ENCODE measurements around the gene C16orf96.

C16orf96 gene

GRCh38 chr16:4556112-4556511, at the start of gene C16orf96:
C16orf96 (plus strand) TSS chr16:4556340; CDS start chr16:4556490, 150 bp downstream.
- Histone ChIP-seq H3K27me3 (ENCODE audit: control insufficient read depth in 1 of 2, insufficient read depth in 2 of 2, low read length in 2 of 2) (no peaks in the 10 kb centered on the region), H3K4me1 (ENCODE audit: insufficient read depth, low read length) (no peaks in the 10 kb centered on the region), H3K4me3 (ENCODE audit: low read depth in 1 of 2, low read length in 2 of 2) (no peak within 1 kb of the TSS), H3K9ac (ENCODE audit: low read length) (no peak within 1 kb of the TSS), H3K27ac (ENCODE audit: low read depth, low read length) (no peak within 1 kb of the TSS), H3K9me3 (ENCODE audit: low read length) (no peaks in the 10 kb centered on the region), H3K36me3 (ENCODE audit: insufficient read depth, low read length) (no peaks in the 10 kb centered on the region)

GRCh38 chr16:4506450-4506849, 49.7 kb upstream of the C16orf96 start:
- Histone ChIP-seq H3K27me3 (ENCODE audit: control insufficient read depth in 1 of 2, insufficient read depth in 2 of 2, low read length in 2 of 2) (no peaks in the 10 kb centered on the region), H3K4me1 (ENCODE audit: insufficient read depth, low read length) (peaks cover 7% of the 10 kb centered on the region), H3K9ac (ENCODE audit: low read length) (no peak overlapping the region), H3K4me3 (ENCODE audit: low read depth in 1 of 2, low read length in 2 of 2) (no peak overlapping the region), H3K36me3 (ENCODE audit: insufficient read depth, low read length) (peaks cover 37% of the 10 kb centered on the region), H3K9me3 (ENCODE audit: low read length) (no peaks in the 10 kb centered on the region), H3K27ac (ENCODE audit: low read depth, low read length) (no peak overlapping the region)

- Histone ChIP-seq H3K27ac (ENCODE audit: low read depth, low read length) (no peak overlapping the region), H3K36me3 (ENCODE audit: insufficient read depth, low read length) (peaks cover 45% of the 10 kb centered on the region), H3K9me3 (ENCODE audit: low read length) (no peaks in the 10 kb centered on the region), H3K4me1 (ENCODE audit: insufficient read depth, low read length) (peaks cover 7% of the 10 kb centered on the region), H3K4me3 (ENCODE audit: low read depth in 1 of 2, low read length in 2 of 2) (no peak overlapping the region), H3K27me3 (ENCODE audit: control insufficient read depth in 1 of 2, insufficient read depth in 2 of 2, low read length in 2 of 2) (no peaks in the 10 kb centered on the region), H3K9ac (ENCODE audit: low read length) (no peak overlapping the region)
Measured at GRCh38 chr16:4507588-4508345, 48.4 kb upstream of the C16orf96 start.

DNA sequence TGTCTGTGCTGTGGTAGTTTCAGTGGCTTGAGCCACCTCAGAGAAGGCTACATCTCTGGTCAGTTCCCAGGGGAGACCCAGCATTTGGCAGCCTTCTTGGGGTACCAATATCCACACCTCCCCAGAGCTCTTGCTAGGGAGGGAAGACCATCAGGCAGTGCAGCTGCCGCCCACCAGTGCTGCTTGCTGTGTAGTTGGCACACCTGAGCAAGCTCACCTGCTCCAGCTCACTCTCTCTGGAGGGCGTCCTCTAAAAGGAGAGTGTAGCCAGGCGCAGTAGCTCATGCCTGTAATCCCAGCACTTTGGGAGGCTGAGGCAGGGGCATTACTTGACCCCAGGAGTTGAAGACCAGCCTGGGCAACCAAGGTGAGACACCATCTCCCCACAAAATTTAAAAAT, 47.3 kb upstream of the C16orf96 start:
- Histone ChIP-seq H3K4me1 (ENCODE audit: insufficient read depth, low read length) (peaks cover 7% of the 10 kb centered on the region), H3K4me3 (ENCODE audit: low read depth in 1 of 2, low read length in 2 of 2) (no peak overlapping the region), H3K27ac (ENCODE audit: low read depth, low read length) (no peak overlapping the region), H3K9me3 (ENCODE audit: low read length) (no peaks in the 10 kb centered on the region), H3K9ac (ENCODE audit: low read length) (no peak overlapping the region), H3K36me3 (ENCODE audit: insufficient read depth, low read length) (peaks cover 45% of the 10 kb centered on the region), H3K27me3 (ENCODE audit: control insufficient read depth in 1 of 2, insufficient read depth in 2 of 2, low read length in 2 of 2) (no peaks in the 10 kb centered on the region)

- Histone ChIP-seq H3K36me3 (ENCODE audit: insufficient read depth, low read length) (peaks cover 45% of the 10 kb centered on the region), H3K27ac (ENCODE audit: low read depth, low read length) (no peak overlapping the region), H3K9ac (ENCODE audit: low read length) (no peak overlapping the region), H3K4me1 (ENCODE audit: insufficient read depth, low read length) (peaks cover 13% of the 10 kb centered on the region), H3K27me3 (ENCODE audit: control insufficient read depth in 1 of 2, insufficient read depth in 2 of 2, low read length in 2 of 2) (no peaks in the 10 kb centered on the region), H3K4me3 (ENCODE audit: low read depth in 1 of 2, low read length in 2 of 2) (no peak overlapping the region), H3K9me3 (ENCODE audit: low read length) (no peaks in the 10 kb centered on the region)
Measured at GRCh38 chr16:4509420-4509819, 46.7 kb upstream of the C16orf96 start.

DNA sequence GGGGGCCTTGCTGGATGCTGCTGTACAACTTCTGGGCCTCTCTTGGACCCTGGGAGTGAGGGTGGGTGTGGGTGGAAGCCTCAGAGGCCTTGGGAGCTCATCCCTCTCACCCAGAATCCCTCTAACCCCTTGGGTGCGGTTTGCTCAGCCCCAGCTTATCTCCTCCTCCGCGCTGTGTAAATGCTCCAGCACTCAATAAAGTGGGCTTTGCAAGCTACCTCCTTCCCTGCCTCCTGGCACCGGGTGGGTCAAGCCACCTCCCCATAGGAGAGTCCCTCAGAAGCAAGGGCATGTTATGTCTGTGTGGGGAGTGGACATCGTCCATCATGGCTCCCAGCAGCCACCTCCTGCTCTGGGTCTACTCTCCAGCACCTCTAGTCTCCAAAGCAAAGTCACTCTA, 46.0 kb upstream of the C16orf96 start:
- H3K36me3 ChIP-seq (ENCODE audit: insufficient read depth, low read length) = peaks cover 45% of the 10 kb centered on the region
- H3K4me3 ChIP-seq (ENCODE audit: low read depth in 1 of 2, low read length in 2 of 2) = no peak overlapping the region
- no peaks in the 10 kb centered on the region for H3K27me3 ChIP-seq (ENCODE audit: control insufficient read depth in 1 of 2, insufficient read depth in 2 of 2, low read length in 2 of 2)
- peaks cover 20% of the 10 kb centered on the region for H3K4me1 ChIP-seq (ENCODE audit: insufficient read depth, low read length)
- no peak overlapping the region for H3K27ac ChIP-seq (ENCODE audit: low read depth, low read length)
- H3K9ac ChIP-seq (ENCODE audit: low read length) = no peak overlapping the region
- no peaks in the 10 kb centered on the region for H3K9me3 ChIP-seq (ENCODE audit: low read length)

DNA sequence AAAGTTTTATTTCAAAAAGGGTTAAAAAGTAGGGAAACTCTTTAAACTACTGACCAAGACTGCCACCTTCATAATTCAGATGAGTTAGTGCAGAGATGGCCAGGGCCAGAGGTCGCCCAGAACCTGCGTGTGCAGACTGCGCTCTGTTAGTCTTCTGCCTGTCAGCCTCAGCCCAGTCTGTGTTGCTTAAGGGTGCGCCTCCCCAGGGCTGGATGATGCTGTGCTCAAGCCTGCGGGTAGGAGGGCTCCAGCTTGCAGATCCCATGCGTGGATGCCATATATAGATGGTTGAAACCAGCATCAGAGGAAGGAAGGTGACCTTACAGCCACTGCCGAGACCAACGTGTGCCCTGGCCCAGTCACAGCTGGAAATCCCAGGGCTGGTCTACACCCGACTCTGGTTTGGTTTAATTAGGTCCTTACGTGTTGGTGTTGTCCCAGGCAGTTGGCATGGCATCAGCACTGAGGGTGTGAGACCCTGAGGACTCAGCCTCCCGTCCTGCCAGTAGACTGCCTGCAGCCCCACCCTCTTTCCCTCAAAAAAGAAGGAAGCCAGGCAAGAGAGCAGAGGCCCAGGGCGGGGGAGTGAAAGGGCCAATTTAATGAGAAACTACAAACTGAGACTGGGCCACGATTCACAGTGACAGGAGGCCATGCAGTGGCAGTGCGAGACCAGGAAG, 45.3 kb upstream of the C16orf96 start:
- Histone ChIP-seq H3K27me3 (ENCODE audit: control insufficient read depth in 1 of 2, insufficient read depth in 2 of 2, low read length in 2 of 2) (no peaks in the 10 kb centered on the region), H3K36me3 (ENCODE audit: insufficient read depth, low read length) (peaks cover 45% of the 10 kb centered on the region), H3K9ac (ENCODE audit: low read length) (no peak overlapping the region), H3K9me3 (ENCODE audit: low read length) (no peaks in the 10 kb centered on the region), H3K4me3 (ENCODE audit: low read depth in 1 of 2, low read length in 2 of 2) (no peak overlapping the region), H3K27ac (ENCODE audit: low read depth, low read length) (no peak overlapping the region), H3K4me1 (ENCODE audit: insufficient read depth, low read length) (peaks cover 27% of the 10 kb centered on the region)

DNA sequence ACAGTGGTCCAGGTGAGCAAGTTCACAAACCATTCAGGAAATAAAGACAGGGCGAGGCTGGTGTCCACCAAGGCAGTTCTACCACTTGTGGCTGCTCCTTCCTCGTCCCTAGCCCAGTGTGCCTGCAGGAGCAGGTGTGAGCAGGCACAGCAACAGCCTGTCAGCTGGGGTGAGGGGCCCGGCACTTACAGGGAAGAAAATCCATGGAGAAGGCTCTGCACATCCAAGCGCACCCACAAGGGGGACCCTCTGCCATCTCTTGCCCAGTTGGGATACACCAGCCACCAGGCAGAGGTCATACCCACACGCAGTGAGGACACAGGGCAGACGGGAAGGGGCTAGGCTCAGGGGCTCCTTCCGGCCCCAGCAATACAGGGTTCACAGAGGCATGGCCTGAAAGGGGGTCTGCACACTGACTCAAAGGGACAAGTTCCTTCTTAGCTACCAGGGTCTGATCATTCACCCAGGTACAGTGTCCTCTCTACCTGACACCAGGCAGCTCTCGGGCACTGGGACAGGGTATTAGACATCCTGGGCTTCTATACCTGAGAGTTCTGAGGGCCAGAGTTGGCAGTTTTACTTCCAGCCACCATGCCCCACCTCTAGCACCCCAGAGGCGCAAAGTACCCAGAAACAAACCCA, 44.6 kb upstream of the C16orf96 start:
- Histone ChIP-seq H3K27ac (ENCODE audit: low read depth, low read length) (no peak overlapping the region), H3K36me3 (ENCODE audit: insufficient read depth, low read length) (peaks cover 45% of the 10 kb centered on the region), H3K27me3 (ENCODE audit: control insufficient read depth in 1 of 2, insufficient read depth in 2 of 2, low read length in 2 of 2) (no peaks in the 10 kb centered on the region), H3K4me1 (ENCODE audit: insufficient read depth, low read length) (peaks cover 32% of the 10 kb centered on the region), H3K9ac (ENCODE audit: low read length) (no peak overlapping the region), H3K4me3 (ENCODE audit: low read depth in 1 of 2, low read length in 2 of 2) (no peak overlapping the region), H3K9me3 (ENCODE audit: low read length) (no peaks in the 10 kb centered on the region)

GRCh38 chr16:4512473-4512872, 43.7 kb upstream of the C16orf96 start:
- Histone ChIP-seq H3K4me1 (ENCODE audit: insufficient read depth, low read length) (peaks cover 37% of the 10 kb centered on the region), H3K27ac (ENCODE audit: low read depth, low read length) (no peak overlapping the region), H3K36me3 (ENCODE audit: insufficient read depth, low read length) (peaks cover 43% of the 10 kb centered on the region)

GRCh38 chr16:4513086-4513860, 42.9 kb upstream of the C16orf96 start:
- no peaks in the 10 kb centered on the region for H3K9me3 ChIP-seq (ENCODE audit: low read length)
- H3K4me1 ChIP-seq (ENCODE audit: insufficient read depth, low read length) = peaks cover 37% of the 10 kb centered on the region
- H3K4me3 ChIP-seq (ENCODE audit: low read depth in 1 of 2, low read length in 2 of 2) = no peak overlapping the region
- H3K9ac ChIP-seq (ENCODE audit: low read length) = no peak overlapping the region
- no peaks in the 10 kb centered on the region for H3K27me3 ChIP-seq (ENCODE audit: control insufficient read depth in 1 of 2, insufficient read depth in 2 of 2, low read length in 2 of 2)
- H3K27ac ChIP-seq (ENCODE audit: low read depth, low read length) = no peak overlapping the region
- H3K36me3 ChIP-seq (ENCODE audit: insufficient read depth, low read length) = peaks cover 35% of the 10 kb centered on the region

More at GRCh38 chr16:4512473-4512872, 43.7 kb upstream of the C16orf96 start:
- Histone ChIP-seq H3K4me3 (ENCODE audit: low read depth in 1 of 2, low read length in 2 of 2) (no peak overlapping the region), H3K9ac (ENCODE audit: low read length) (no peak overlapping the region), H3K9me3 (ENCODE audit: low read length) (no peaks in the 10 kb centered on the region), H3K27me3 (ENCODE audit: control insufficient read depth in 1 of 2, insufficient read depth in 2 of 2, low read length in 2 of 2) (no peaks in the 10 kb centered on the region)

- Histone ChIP-seq H3K4me3 (ENCODE audit: low read depth in 1 of 2, low read length in 2 of 2) (no peak overlapping the region), H3K27me3 (ENCODE audit: control insufficient read depth in 1 of 2, insufficient read depth in 2 of 2, low read length in 2 of 2) (no peaks in the 10 kb centered on the region), H3K9ac (ENCODE audit: low read length) (no peak overlapping the region), H3K27ac (ENCODE audit: low read depth, low read length) (no peak overlapping the region), H3K4me1 (ENCODE audit: insufficient read depth, low read length) (peaks cover 37% of the 10 kb centered on the region), H3K9me3 (ENCODE audit: low read length) (no peaks in the 10 kb centered on the region), H3K36me3 (ENCODE audit: insufficient read depth, low read length) (peaks cover 29% of the 10 kb centered on the region)
Measured at GRCh38 chr16:4513881-4514280, 42.3 kb upstream of the C16orf96 start.
